Activated T-cell treated with anti-CD3 and anti-CD28 coated beads, Interleukin-2, amount 50 U/mL, for 1 hour (primary cell): ENCODE measurements around the gene PIGC.
"Not testable (repeated sequence)": the region's sequence is repeated elsewhere in the genome, so short reads cannot be mapped to it uniquely, and the experiment has no call there.

Experiments used
- DNase-seq: peaks from one replicate; pipeline ENCODE4 v3.0.0-alpha.2; 2020

The PIGC gene

DNA sequence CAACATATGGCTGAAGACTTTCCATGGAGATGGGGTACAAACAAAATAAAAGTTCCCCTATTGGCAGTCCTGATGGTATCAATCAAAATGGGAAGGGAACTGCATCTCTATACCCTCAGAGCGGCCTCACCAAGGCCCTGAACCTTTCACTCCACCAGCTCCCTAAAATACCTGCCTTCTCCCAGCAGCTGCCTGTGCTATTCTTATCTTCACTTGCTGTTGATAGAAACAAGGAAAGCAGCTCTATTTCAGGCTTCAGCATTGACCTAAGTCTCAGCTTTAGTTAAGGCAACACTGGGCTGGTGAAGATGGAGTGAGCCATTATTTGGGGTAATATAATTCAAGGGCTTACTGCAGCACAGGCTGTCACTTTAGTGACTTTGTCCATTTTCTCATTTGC, 21.7 kb upstream of the PIGC start:
- DNase-seq: no peak

DNA sequence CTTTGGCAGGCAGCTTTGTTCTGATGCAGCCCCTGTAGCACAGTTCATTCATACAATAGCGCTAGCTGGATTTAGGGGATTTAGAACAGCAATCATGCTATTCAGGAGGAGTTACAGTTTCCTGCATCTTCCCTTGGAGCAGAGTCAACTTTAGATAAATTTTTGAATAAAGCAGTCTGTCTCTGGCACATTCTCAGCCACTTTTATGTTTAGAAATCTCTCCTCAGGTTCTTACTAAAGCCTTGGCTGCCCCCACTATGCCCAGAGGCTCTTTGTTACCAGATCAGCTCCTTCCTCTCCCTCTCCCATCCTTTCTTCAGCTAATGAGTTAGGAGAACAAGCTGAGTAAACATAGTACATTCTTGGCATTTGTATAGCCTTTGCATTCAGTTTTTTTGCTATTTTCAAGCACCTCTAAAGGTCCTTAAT, 17.0 kb upstream of the PIGC start:
- DNase-seq: no peak

DNA sequence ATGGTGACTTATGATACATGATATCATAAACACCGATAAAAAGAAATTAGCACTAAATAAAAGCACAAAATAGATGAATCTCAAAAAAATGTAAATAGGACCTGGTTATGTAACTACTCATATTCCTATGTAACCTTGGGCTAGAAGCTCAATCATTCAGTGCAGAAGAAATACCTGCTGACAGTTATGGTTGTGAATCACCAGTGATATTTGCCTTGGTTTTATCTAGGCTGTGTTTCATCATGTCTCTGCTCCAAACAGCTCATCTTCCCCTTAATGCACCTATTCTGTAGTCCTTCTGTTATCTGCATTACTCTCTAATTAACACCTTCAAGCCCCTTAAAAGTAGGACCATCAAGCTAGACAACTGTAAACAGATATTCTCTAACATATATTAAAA, 16.3 kb upstream of the PIGC start:
- no peak for DNase-seq

DNA sequence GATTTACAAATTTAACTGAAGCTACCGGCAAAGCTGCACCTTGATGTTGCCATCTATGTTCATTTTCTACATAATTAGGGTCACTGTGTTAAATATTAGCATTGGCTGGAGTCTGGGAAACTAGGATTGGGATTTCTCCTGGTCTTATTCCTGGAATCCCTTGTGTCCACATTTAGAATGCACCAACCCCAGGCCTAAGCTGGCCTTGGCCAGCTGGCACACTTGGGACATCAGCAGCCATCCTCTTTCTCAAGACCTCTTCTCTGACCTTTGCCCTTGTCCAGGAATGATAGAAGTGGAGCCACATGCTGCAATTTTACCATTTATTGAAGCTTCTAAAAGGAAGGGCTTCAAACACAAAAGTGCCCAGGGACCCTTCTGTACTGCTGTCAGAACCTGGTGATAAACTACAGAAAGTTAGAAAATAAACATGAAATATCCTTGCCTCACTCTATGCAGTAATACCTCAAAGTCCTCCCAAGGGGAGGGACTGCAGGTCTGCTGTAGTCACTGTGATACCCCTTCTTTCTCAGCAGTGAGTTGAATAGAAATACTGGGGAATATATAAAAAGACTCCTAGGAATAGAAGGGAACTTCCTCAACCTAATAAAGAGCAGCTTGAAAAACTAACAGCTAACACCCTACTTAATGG, 13.7 kb upstream of the PIGC start:
- no peak for DNase-seq

DNA sequence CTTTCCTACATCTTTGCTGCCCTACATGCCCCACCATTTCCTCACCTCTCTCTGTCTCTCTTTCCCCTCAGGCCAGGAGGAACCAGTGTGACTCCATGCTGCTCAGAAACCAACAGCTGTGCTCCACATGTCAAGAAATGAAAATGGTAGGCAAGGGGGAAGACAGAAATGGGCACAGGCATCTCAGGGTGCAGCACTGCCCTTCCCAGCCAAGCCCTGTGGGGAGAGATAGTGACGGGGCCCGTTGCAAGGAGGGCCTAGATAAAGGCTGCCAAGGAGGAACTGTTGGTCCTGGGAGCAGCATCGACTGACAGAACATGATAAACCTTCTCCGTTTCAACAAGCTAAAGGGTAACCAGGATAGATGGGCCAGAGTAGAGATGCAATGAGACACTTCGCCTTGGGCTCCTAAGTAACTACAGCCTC, 12.5 kb upstream of the PIGC start:
- DNase-seq: no peak

DNA sequence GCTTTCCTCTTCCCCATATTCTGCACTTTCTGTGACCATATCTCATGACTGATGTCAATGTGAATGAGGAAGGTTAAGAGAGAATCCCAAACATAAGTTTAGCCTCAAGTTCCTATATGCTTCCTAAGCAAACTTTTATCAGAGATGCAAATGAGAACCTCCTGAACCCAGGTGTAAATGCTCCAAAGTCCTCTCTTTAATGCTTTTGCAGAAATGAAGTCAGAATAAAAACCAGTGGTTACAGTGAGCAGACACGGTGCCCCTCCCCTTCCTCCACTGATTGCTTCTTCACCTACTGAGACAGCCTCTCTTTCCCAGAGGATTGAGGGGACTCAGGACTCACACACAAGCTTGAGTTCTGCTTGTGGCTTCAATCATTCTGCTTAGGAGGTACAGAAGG, 11.6 kb upstream of the PIGC start:
- DNase-seq: no peak

DNA sequence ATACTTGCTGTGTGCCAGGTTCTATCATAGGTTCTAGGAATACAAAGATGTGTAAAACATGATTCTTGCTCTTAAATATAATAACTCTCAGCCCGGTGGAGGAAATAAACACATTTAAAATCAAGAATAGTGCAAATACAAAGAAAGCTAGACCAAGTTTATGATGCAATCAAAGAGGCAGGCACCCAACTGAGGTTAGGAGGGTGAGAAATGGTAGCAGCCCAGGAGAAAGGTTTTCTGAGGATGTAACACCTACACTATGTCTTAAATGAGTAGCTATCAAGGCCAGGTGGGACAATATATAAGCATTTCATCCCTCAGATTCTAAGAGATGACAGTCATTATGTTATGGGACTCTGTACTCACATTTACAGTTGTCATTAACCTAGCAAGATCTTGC, 9.7 kb upstream of the PIGC start:
- DNase-seq: no peak

DNA sequence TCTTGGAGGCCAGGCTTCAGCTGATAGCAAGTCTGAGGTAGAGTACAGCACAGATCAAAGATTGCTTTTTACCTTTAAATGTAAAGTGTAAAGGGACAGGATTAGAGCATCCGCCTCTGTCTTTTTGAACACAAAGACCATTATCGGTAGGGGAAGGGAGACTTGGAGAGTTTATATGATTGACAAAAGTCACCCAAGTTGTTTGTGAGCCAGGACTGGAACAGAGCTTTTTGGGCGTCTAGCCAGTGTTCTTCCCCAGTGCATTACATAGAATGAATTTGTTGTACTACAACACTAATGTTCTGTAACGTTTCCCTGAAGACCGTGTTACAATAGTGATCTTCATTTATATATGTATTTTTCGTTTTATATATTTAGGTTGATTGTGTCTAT, 9.3 kb upstream of the PIGC start:
- no peak for DNase-seq

DNA sequence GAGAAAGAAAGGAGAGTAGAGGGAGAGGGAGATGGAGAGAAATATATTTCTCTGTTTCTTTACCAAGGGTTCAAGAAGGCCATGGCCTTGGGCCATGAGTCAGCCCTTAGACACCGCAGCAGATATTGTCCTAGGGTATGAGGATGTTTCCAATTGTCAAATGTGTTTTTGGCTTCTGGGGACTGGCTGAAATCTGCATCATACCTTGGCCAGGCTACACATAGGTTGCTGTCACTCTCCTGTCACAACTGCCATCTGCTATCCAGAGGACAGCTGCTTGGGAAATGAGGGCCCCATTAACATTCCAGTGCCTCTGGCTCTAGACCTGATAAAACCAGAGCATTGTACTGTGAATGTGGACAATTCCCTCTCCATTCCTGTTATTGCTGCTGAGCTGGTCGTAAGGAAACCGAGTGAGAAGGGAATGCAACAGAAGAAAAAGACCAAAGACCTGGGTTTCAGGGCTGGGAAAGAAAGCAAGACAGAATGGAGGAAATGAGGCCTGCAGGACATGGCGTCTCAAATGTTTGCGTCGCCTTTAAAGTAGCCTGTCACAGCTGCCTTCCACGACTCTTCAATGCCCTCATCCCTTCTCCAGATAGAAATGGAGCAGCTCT, 8.8 kb upstream of the PIGC start:
- DNase-seq: no peak

DNA sequence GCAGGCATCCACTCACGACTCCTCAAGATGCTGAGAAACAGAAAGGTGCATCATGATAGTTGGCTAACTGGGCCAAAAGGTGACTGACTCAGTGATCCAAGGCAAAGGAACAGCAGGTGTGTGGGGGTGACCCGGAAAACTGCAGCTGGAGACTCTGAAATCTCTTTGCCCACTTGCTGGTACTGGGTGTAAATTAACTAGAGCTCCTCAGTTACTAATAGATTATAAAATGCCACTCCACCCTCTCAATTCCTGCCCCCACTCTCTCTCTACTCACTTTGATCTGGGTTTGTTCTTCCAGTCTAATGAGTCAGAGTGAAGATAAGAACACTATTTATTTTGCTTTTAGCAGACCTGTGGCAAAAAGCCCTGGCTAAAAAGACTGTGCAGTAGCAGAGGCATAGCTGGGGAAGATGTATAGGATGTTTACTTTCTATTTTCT, 7.2 kb upstream of the PIGC start:
- no peak for DNase-seq

DNA sequence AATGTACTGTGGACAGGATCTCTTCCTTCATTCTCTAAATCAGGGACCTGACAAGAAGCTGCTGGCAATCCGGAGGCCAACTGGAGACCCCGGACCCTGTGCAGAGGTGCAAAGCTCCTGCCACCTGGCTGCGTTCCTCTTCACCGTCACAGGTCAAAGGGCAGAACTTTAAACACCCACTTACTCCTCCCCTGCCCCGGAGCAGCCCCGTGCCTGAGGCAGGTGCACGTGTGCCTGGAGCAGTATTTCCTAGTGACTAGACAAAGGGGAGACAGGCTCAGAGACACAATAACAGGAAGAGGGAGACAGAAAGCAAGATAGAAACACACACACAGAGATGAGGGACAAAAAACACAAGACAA, 6.6 kb upstream of the PIGC start:
- DNase-seq: no peak

DNA sequence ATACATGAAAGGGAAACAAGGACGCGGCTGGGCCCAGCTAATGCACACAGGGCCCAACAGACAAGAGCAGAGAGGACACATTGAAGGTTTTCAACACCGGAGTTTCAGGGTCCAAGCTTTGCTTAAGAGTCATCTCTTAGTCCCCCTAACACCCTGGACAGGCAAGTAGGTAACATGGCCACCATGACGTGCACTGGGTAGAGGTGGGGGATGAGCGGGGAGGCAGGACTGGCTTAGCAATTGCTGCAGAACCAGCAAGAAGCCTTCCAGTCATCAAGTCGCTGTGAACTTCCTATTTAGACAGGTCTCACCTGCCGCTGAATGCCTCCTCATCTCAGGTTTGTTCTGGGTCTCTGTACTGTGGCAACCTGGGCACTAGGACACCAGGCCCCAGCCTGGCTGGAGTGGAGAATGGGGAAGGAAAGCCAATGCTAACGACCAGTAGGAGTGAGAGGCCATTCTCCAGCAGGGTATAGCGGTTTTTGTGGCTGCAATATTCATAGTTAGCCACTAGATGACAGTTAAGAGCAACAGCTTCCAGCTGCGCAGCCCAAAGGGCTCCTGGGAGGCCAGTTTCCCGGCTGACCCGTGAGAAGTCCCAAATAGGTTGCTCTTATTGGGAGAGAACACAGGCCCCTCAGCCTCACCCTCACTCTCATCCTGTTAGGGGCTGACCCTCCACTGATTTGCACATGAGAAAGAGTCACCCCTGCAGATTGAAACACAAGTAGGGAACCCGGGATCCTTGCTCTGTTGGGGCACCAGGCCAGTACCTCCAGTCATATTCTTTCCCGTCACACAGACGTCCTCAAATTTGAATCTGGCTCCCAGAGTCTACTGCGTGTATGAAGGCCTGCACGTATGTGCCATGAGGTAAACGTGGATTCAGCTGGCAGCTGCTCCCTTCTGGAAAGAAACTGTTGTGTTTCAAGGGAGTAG, 6.0 kb upstream of the PIGC start:
- DNase-seq: peak; percentile 32

DNA sequence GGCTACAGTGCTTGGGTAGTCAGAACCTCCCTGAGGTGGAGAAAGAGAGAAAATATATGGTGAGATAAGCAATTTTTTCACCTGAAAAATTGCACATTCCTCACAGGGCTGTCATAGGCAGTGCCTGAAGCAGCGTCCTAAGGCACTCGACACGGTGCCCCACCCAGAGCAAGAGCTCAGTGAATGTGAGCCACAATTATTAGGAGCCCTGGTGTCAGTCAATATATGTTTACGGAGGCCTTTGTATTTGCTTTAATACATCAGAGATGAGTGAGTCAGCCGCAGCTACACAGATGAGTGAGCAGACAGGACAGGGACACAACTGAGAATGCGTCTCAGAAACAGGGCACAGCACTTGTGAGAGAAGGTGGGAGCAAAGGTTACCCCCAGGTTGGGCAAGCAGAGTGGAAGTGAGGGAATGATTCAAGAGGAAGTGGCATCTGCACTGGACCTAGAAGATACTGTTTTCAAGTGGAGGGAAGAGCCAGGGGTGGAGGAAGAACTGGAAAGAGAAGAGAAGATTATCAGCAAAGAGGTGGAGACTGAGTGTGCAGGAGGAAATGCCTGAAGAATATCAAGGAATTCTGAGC, 5.2 kb upstream of the PIGC start:
- DNase-seq: no peak

DNA sequence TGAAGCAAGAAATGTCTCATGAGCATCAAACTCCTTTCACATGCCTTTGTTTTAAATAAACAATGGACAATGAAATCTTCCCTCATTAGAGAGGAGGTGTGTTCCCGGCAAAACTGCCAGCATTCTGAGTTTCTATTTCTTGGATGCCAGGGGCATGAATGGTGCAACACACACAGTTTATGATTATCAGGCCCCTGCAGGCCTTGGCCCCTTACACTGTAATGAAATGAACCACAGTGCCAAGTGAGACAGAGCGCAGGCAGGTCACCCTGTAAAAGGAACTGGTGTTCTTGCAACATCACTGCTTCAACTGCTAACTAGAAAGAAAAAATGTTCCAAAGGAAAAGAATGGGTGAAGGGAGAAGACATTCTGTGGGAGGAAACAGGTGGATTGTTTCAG, 3.8 kb upstream of the PIGC start:
- DNase-seq: no peak

DNA sequence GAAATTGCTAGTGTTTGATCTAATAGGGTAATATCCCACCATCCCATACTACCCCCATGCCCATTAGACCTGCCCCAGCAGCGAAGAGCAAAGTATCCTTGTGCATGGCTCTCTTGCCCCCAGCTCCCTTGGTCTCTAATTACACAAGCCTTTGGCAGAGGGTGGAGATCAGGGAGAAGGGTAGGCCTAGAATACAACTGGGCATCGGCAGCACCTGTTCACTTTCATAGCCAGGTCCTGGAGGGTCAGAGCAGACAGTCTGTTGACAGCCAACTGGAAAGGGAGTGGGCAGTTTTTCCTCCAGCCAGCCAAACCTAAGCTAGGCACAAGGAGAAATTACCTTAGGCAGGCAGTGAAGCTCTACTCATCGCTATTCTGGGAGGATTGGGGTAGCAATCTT, 2.7 kb upstream of the PIGC start:
- DNase-seq: no peak

DNA sequence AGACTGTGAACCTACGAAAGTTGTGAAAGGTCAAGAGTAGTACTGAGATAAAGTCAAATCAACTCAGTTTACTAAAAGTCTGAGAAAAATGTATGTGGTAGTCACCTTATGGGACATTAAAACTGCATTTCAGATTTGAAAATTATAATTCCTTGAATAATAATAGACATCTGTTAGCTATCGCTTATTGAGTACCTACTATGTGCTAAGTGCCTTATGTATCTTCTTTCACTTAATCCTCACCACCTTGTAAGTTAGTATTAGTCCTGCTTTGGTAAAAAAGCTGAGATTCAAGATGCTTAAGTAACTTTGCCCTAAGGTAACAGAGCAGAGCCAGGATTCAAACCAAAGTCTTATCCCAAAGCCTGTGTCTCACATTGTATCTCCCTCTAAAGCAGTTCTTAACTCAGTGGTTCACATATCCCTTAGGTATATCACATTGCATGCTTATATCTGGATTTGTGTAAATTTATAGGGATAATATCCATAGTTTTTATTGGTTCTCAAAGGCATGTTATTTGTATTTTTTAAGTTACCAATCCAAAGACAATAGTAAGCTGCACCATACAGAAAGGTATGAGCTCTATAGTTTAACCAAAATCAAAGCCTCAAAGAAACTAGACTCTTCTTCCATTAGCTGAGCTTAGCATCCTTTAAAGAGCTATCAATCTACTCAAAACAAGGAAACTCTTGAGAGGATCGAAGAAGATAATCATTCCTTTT, 865 bp downstream of the PIGC start:
- no peak for DNase-seq

DNA sequence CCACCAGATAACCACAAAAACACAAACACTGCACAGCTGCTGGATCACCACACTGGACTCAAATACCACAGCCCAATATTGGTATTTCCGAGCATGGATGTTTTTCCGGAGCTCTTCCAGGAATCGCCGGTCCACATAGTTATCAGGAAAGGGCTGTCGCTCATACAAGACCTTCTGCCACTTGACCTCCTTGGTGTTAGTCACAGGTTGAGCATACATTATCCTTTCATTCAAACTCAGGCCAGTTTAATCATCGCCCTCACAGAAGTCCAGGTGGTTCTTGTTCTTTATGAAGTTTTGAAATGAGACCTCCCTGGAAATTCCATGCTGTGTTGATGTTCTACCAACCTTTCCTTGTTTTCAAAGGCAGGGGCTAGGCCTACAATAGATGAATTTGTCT, 1.5 kb downstream of the PIGC start:
- no peak for DNase-seq

DNA sequence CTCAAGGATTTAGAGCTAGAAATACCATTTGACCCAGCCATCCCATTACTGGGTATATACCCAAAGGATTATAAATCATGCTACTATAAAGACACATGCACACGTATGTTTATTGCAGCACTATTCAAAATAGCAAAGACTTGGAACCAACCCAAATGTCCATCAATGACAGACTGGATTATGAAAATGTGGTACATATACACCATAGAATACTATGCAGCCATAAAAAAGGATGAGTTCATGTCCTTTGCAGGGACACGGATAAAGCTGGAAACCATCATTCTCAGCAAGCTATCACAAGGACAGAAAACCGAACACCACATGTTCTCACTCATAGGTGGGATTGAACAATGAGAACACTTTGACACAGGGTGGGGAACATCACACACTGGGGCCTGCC, 6.7 kb downstream of the PIGC start:
- not testable (repeated sequence) for DNase-seq

DNA sequence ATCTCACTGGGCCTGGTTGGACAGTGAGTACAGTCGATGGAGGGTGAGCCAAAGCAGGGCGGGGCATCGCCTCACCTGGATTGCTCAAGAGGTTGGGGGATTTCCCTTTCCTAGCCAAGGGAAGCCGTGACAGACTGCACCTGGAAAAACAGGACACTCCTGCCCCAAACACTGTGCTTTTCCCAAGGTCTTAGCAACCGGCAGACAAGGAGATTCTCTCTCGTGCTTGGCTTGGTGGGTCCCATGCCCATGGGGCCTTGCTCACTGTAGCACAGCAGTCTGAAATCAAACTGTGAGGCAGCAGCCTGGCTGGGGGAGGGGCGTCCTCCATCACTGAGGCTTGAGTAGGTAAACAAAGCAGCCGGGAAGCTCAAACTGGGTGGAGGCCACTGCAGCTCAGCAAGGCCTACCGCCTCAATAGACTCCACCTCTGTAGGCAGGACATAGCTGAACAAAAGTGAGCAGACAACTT, 12.1 kb downstream of the PIGC start:
- peak; percentile 39 for DNase-seq

DNA sequence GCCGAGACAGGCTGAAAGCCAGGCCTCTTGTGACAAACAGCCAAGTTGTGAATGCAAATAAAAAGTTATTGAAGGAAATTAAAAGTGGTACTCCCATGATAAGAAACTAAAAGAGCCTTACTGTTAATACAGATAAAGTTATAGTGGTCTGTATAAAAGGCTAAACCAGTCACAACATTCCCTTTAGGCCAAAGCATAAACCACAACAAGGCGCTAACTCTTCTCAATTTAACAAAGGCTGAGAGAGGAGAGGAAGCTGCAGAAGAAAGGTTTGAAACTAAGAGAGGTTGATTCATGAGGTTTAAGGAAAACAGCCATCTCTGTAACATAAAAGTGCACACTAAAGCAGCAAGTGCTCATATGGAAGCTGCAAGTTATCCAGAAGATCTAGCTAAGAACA, 12.7 kb downstream of the PIGC start:
- DNase-seq: no peak

DNA sequence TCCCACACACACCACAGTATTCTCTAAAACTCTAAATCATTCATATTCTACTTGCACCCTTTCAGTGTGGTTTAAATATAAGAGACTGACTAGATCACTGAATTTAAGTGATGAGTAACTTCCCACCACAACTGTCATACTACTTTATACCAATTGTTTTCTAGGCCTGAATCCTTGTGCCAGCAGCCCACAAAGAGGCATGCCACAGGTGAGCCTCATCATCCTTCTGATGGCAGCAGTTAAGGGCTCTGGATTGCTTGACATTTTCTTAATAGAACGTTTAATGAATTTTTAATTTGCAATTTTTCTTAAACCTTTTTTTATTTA, 13.8 kb downstream of the PIGC start:
- no peak for DNase-seq

DNA sequence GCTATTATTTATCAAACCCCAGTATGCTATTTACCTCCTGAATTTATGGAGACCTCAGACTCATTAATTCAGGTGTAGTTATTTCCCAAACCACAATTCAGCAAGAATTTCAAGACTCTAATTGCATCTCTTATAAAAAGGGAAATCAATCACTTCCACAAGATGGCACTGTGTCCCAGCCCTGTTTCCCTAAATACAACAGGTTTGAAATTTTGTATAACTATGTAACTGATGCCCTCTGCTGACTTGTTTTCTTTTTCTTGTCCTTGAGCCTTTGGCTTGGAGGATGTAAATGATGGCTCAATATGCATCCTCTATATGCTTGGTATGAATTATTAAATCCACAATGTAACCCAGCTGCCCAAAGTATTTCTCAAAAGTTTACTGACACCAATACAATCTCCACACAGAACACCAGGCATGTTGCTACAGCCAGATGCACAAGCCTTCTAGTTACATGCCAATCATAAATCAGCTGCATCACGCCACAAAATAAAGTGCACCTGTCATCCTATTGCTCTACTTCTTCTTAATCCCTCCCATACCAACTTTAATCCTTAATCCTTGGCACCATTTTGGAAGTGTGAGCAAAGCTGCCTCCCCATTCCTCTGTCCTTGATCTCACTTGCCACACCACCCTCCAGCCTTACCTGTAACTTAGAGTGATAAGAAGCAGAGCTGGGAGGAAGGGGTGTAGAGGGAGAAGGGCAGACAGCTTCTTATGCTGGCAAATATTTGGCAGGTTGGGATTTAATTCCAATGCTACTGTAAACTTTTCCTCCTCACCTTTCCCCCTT, 14.3 kb downstream of the PIGC start:
- no peak for DNase-seq
